ENCODE results near the gene GAS6. TPM values are rescaled to one million over a fixed set of nuclear protein-coding genes. Genes with fewer than 3 reads are reported as not detected.

GAS6 gene
- total RNA-seq, 4 donors from 2014 or later = 317 to 697 (median 547) TPM

DNA sequence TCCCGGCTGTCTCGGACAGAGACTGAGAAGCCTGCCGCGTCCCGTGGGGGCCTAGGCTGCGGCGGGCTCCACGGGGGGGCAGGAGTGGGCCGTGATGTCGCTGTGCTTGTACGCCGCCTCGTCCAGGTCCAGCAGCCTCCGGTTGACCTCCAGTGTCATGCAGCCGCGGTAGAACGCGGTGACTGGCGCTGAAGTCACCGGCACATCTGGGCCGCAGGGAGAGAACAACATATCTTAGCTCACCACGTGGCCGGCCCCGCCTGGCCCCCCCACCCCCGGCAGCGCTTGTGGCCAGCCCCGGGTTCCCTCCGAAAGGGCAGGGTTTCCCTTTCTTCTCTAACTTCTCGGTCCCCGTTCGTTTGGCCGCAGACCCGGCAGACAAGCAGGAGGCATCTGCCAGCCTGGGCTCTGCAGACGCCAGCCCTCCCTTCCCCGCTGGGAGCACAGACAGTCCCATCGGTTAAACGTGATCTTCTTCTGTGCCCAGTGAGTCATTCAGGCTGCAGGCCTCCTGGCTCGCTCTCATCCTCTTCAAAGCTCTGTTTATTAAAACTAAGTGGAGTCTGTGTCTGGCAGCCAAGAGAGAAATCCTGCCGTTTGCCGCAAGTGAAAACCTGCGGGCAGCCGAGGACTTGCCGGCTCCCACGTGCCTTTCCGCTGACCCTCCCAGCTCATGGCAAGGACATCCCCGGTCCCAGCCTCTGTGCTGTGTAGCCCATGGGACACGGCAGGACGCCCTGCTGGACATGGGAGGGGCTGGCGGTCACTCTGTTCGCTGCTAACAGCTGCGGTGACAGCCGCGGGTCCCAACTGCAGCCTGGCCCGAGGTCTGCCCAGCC lies 42.8 kb downstream of the GAS6 start:
- H3K36me3 ChIP-seq = peaks cover 0 to 41% (median 0%) of the 10 kb centered on the region in 3 donors
- H3K4me3 ChIP-seq = peak overlapping the region in 2 of 4 donors; percentile 23 to 31
- TF ChIP-seq CTCF (IDR thresholded peaks at IDR 0.05) (no peak), EP300 (IDR thresholded peaks at IDR 0.05) (peak in 1 of 2 donors; percentile 80)
- 30 to 44% methylated on average over 36 to 37 of the region's 54 CpGs for WGBS, 2 donors
- H3K27me3 ChIP-seq = no peaks in the 10 kb centered on the region
- H3K4me1 ChIP-seq = peaks cover 0 to 66% (median 20%) of the 10 kb centered on the region in 4 donors
- H3K27ac ChIP-seq = peak overlapping the region; percentile 21 to 79 (median 64)
- H3K9me3 ChIP-seq = no peaks in the 10 kb centered on the region
- peak; percentile 73 to 75 for DNase-seq (ENCODE audit: low spot score in 2 of 2)

GRCh38 chr13:113819731-113820715 lies 43.9 kb downstream of the GAS6 start:
- TF ChIP-seq EP300 (IDR thresholded peaks at IDR 0.05) (no peak), POLR2A (IDR thresholded peaks at IDR 0.05) (no peak), CTCF (IDR thresholded peaks at IDR 0.05) (no peak)
- H3K36me3 ChIP-seq = peaks cover 0 to 32% (median 0%) of the 10 kb centered on the region in 3 donors
- H3K27ac ChIP-seq = peak overlapping the region; percentile 21 to 79 (median 59)
- no peak for DNase-seq (ENCODE audit: low spot score in 2 of 2)
- H3K4me3 ChIP-seq = no peak overlapping the region
- H3K4me1 ChIP-seq = peaks cover 0 to 68% (median 20%) of the 10 kb centered on the region in 4 donors
- WGBS, 2 donors = 83 to 87% methylated on average over 42 to 44 of the region's 52 CpGs
- H3K9me3 ChIP-seq = no peaks in the 10 kb centered on the region
- no peaks in the 10 kb centered on the region for H3K27me3 ChIP-seq

- Histone ChIP-seq H3K27ac (peak overlapping the region in 2 of 4 donors; percentile 8 to 63), H3K4me3 (no peak overlapping the region), H3K36me3 (peaks cover 0 to 27% (median 0%) of the 10 kb centered on the region in 3 donors), H3K4me1 (peaks cover 0 to 73% (median 20%) of the 10 kb centered on the region in 4 donors), H3K27me3 (no peaks in the 10 kb centered on the region), H3K9me3 (no peaks in the 10 kb centered on the region)
- DNase-seq (ENCODE audit: low spot score in 2 of 2) = no peak
- TF ChIP-seq POLR2A (IDR thresholded peaks at IDR 0.05) (no peak), EP300 (IDR thresholded peaks at IDR 0.05) (no peak), CTCF (IDR thresholded peaks at IDR 0.05) (no peak)
- 71 to 77% methylated on average over 12 to 13 of the region's 13 CpGs for WGBS, 2 donors
Measured at GRCh38 chr13:113819341-113819730, 44.5 kb downstream of the GAS6 start.

GRCh38 chr13:113818700-113819295 lies 45.1 kb downstream of the GAS6 start:
- no peak overlapping the region for H3K4me3 ChIP-seq
- no peaks in the 10 kb centered on the region for H3K27me3 ChIP-seq
- H3K9me3 ChIP-seq = no peaks in the 10 kb centered on the region
- H3K4me1 ChIP-seq = peaks cover 0 to 78% (median 20%) of the 10 kb centered on the region in 4 donors
- no peak for TF ChIP-seq CTCF (IDR thresholded peaks at IDR 0.05)
- TF ChIP-seq POLR2A (IDR thresholded peaks at IDR 0.05) = no peak
- TF ChIP-seq EP300 (IDR thresholded peaks at IDR 0.05) = no peak
- no peak for DNase-seq (ENCODE audit: low spot score in 2 of 2)
- WGBS, 2 donors = 93% methylated on average over 26 of the region's 26 CpGs
- peaks cover 0 to 24% (median 0%) of the 10 kb centered on the region in 3 donors for H3K36me3 ChIP-seq
- H3K27ac ChIP-seq = peak overlapping the region in 1 of 4 donors; percentile 63
